Measurements from ENCODE around the gene GRK5.
A peak's percentile ranks its signal among the peaks of the same experiment; 100 is the strongest.

Gene GRK5

DNA sequence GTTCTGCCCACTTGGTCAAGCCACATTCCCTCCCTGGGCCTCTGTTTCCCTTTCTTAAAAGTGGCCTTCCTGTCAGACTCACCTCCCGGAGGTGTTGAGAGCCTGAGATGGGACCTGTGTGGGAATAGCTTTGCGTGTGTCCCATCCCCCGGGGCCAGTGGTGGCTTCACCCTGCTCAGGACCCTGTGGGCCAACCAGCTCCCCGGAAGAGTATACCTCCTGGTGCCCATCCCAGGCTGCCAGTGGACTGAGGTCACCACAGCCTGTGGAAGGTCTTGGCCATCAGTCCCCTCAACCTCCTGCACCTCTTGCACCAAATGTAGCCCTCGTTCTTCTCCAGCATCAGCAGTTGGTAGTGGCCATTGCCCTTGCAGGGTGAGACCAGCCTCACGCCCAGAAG lies 190.0 kb downstream of the GRK5 start:
- H3K4me3 ChIP-seq (ENCODE audit: low read depth, low read length), result no peak overlapping the region
- DNase-seq, result no peak
- H3K27ac ChIP-seq, result no peak overlapping the region
- H3K36me3 ChIP-seq (replicated peaks), result peaks cover 6% of the 10 kb centered on the region
- TF ChIP-seq, protein P1, sequence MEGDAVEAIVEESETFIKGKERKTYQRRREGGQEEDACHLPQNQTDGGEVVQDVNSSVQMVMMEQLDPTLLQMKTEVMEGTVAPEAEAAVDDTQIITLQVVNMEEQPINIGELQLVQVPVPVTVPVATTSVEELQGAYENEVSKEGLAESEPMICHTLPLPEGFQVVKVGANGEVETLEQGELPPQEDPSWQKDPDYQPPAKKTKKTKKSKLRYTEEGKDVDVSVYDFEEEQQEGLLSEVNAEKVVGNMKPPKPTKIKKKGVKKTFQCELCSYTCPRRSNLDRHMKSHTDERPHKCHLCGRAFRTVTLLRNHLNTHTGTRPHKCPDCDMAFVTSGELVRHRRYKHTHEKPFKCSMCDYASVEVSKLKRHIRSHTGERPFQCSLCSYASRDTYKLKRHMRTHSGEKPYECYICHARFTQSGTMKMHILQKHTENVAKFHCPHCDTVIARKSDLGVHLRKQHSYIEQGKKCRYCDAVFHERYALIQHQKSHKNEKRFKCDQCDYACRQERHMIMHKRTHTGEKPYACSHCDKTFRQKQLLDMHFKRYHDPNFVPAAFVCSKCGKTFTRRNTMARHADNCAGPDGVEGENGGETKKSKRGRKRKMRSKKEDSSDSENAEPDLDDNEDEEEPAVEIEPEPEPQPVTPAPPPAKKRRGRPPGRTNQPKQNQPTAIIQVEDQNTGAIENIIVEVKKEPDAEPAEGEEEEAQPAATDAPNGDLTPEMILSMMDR (IDR thresholded peaks at IDR 0.05; ENCODE audit: low read depth, low read length, missing control alignments), result no peak
- in situ Hi-C loops (cut with HindIII; ENCODE audit: low pct_ligation_motif_present, low sequenced_read_pairs), result no loop called here
- H3K27me3 ChIP-seq (replicated peaks), result no peaks in the 10 kb centered on the region

DNA sequence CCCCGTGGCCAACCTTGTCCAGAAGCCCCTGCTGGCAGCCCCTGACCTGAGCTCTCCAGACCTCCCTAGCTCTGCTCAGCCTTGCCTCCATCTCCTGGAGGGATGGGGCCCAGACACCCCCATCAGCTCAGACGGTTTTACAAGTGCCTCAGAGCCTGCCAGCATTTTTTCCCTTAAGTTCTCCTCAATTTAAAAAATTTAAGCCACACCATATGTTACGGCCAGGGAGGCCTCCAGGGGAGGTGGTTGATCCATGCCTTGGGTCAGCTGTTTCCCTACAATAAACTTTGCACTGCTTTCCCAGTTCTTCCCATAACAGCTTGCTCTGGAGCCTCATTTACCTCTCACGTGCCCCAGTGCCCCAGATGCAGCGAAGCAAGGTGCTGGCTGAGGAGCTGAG lies 191.6 kb downstream of the GRK5 start:
- H3K36me3 ChIP-seq (replicated peaks), result peaks cover 6% of the 10 kb centered on the region
- no peak for DNase-seq
- in situ Hi-C loops (cut with HindIII; ENCODE audit: low pct_ligation_motif_present, low sequenced_read_pairs), result no loop called here
- H3K4me3 ChIP-seq (ENCODE audit: low read depth, low read length), result no peak overlapping the region
- TF ChIP-seq, protein P1 (IDR thresholded peaks at IDR 0.05; ENCODE audit: low read depth, low read length, missing control alignments), result no peak
- H3K27ac ChIP-seq, result no peak overlapping the region
- H3K27me3 ChIP-seq (replicated peaks), result no peaks in the 10 kb centered on the region

DNA sequence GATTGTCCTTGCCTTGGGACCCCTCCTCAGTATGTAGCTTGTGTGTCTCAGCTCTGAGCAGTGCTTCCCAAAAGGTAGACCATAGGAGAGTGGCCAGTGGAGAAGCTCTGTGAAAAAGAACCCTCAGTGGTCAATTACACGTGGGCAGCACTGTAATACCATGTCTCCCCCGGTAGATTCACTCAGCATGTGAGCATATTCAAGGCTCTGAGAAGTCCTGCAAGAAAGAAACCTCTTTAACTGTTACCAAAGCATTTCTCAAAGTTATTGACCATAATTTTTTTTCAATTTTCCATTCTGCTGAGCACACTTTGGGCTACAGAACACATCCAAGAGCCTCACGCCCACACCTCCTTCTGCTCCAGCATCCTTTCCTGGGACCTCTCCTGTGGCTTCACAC lies 192.1 kb downstream of the GRK5 start:
- DNase-seq, result no peak
- in situ Hi-C loops (cut with HindIII; ENCODE audit: low pct_ligation_motif_present, low sequenced_read_pairs), result no loop called here
- Histone ChIP-seq H3K36me3 (replicated peaks) (peaks cover 6% of the 10 kb centered on the region), H3K27ac (no peak overlapping the region), H3K27me3 (replicated peaks) (no peaks in the 10 kb centered on the region), H3K4me3 (ENCODE audit: low read depth, low read length) (no peak overlapping the region)
- TF ChIP-seq, protein P1 (IDR thresholded peaks at IDR 0.05; ENCODE audit: low read depth, low read length, missing control alignments), result no peak

DNA sequence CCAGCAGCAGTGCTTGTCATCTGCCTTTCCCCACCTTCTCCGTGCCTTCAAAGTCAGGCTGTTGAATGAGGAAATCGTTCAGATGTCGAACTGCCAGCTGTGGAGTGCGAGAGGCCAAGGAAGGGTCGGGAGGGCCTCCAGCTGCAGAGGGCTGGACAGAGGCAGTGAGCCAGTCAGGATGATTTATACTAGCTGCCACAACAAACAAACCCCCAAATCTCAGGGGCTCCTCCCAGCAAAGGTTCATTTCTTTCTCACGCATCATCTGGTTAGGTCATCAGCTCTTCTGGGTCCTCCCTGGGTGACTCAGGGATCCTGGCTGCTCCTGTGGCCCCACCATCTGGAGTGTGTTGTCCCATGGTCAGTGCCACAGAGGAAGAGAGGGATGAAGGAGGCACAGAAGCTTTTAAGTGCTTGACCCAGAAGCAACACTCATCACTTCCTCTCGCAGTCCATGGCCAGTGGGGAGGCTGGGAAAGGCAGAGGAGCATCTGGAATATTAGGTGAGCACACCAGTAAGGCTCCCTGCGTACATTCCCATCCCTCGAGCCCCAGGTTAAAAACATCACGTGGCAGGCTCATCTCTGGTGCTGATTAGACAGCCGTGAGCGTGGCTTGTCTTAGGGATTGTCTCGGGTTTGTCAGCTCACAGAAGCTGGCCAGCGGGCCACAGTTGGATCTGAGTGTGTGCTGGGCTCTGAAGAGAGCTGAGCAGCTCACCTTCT lies 194.5 kb downstream of the GRK5 start:
- peak; percentile 97 for DNase-seq
- peaks cover 3% of the 10 kb centered on the region for H3K36me3 ChIP-seq (replicated peaks)
- no peak overlapping the region for H3K4me3 ChIP-seq (ENCODE audit: low read depth, low read length)
- in situ Hi-C loops (cut with HindIII; ENCODE audit: low pct_ligation_motif_present, low sequenced_read_pairs), result loop anchor here (25.0 kb wide), 1 partner anchor 190 kb away; the partner anchor contains the start of gene GRK5
- peak overlapping the region; percentile 83 for H3K27ac ChIP-seq
- TF ChIP-seq, protein P1 (IDR thresholded peaks at IDR 0.05; ENCODE audit: low read depth, low read length, missing control alignments), result no peak
- no peaks in the 10 kb centered on the region for H3K27me3 ChIP-seq (replicated peaks)

DNA sequence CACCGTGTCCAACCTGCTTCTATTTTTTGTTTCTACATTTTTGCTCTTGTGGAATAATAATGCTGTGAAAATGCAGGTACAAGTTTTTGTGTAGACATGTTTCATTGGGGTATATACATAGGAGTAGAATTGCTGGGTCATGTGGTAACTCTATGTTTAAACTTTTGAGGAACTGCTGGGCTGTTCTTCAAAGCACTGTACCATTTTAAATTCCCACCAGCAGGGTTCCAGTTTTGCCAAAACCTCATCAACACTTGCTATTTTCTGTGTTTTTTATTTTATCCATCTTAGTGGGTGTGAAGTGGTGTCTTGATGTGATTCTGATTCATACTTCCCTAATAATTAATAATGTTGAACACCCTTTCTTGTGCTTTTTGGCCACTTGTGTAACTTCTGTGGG lies 196.6 kb downstream of the GRK5 start:
- DNase-seq, result no peak
- H3K36me3 ChIP-seq (replicated peaks), result no peaks in the 10 kb centered on the region
- no peak overlapping the region for H3K4me3 ChIP-seq (ENCODE audit: low read depth, low read length)
- TF ChIP-seq, protein P1 (IDR thresholded peaks at IDR 0.05; ENCODE audit: low read depth, low read length, missing control alignments), result no peak
- no peaks in the 10 kb centered on the region for H3K27me3 ChIP-seq (replicated peaks)
- in situ Hi-C loops (cut with HindIII; ENCODE audit: low pct_ligation_motif_present, low sequenced_read_pairs), result loop anchor here (25.0 kb wide), 1 partner anchor 192 kb away; the partner anchor contains the start of gene GRK5
- peak overlapping the region; percentile 9 for H3K27ac ChIP-seq

All from brain microvascular endothelial cell (primary cell).